SU-DHL-6 (cell line): ENCODE measurements around the gene TSHR.

Source experiments
- H2AFZ ChIP-seq: fragments of 200-600 bp; sonication (generic); 2 replicates; pipeline ENCODE4 v1.6.1; 2014; ENCODE audit warnings: low read depth, mild to moderate bottlenecking, moderate library complexity, mixed read lengths, antibody characterized with exemption, low read length; ENCODE audit not compliant: severe bottlenecking
- H3F3A ChIP-seq: fragments of 200-600 bp; shearing (Covaris generic); 2 replicates; pipeline ENCODE4 v1.6.0; 2016; ENCODE audit warnings: antibody characterized with exemption, mild to moderate bottlenecking; ENCODE audit not compliant: insufficient read depth
- H3K27ac ChIP-seq: fragments of 200-600 bp; sonication (generic); 2 replicates; pipeline ENCODE4 v1.5.1; 2016; ENCODE audit warnings: low read depth, mild to moderate bottlenecking, low read length, moderate library complexity, mixed read lengths
- H3K27me3 ChIP-seq: fragments of 200-600 bp; sonication (generic), shearing (Covaris generic); 2 replicates; pipeline ENCODE4 v1.6.0; 2014; ENCODE audit warnings: mild to moderate bottlenecking, low read length
- H3K36me3 ChIP-seq: fragments of 200-600 bp; sonication (generic); 2 replicates; pipeline ENCODE4 v1.6.1; 2014; ENCODE audit warnings: mild to moderate bottlenecking, low read length, mixed read lengths
- H3K4me2 ChIP-seq: fragments of 300-600, 200-600 bp; shearing (Covaris generic), sonication (generic); 2 replicates; pipeline ENCODE4 v1.6.0; 2014; ENCODE audit warnings: low read length, low read depth, mild to moderate bottlenecking; ENCODE audit not compliant: poor library complexity, severe bottlenecking
- H3K4me3 ChIP-seq: fragments of 200-600 bp; sonication (generic); 2 replicates; pipeline ENCODE4 v1.5.1; 2014; ENCODE audit warnings: antibody characterized with exemption, low read length, mild to moderate bottlenecking, mixed read lengths; ENCODE audit not compliant: insufficient read depth, poor library complexity, severe bottlenecking
- H3K79me2 ChIP-seq: fragments of 200-600 bp; sonication (generic); 2 replicates; pipeline ENCODE4 v1.6.1; 2014; ENCODE audit warnings: mild to moderate bottlenecking, low read length, moderate library complexity; ENCODE audit not compliant: insufficient read depth
- H3K9ac ChIP-seq: fragments of 200-600 bp; sonication (generic); 2 replicates; pipeline ENCODE4 v1.7.0; 2014; ENCODE audit warnings: mild to moderate bottlenecking, low read length
- H3K9me2 ChIP-seq: fragments of 200-600 bp; sonication (generic); replicated peaks from 2 replicates; pipeline ENCODE4 v1.6.1; 2014; ENCODE audit warnings: low read length; ENCODE audit not compliant: insufficient read depth
- H3K9me3 ChIP-seq: fragments of 200-600 bp; sonication (generic); 2 replicates; pipeline ENCODE4 v1.6.1; 2014; ENCODE audit warnings: low read length, mixed read lengths; ENCODE audit not compliant: insufficient read depth
- H4K20me1 ChIP-seq: fragments of 200-600 bp; sonication (generic); 2 replicates; pipeline ENCODE4 v1.6.1; 2014; ENCODE audit warnings: low read depth, mild to moderate bottlenecking, antibody characterized with exemption, low read length, moderate library complexity, mixed read lengths
- CTCF ChIP-seq: fragments of 200-600 bp; sonication (generic); IDR thresholded peaks from one replicate; pipeline ENCODE4 v1.5.1; 2017; ENCODE audit warnings: antibody characterized with exemption, mild to moderate bottlenecking, low read length, moderate library complexity; ENCODE audit not compliant: insufficient read depth, poor library complexity, severe bottlenecking
- EZH2phosphoT487 ChIP-seq: fragments of 200-600 bp; sonication (generic), shearing (Covaris generic); conservative IDR thresholded peaks from 2 replicates; pipeline ENCODE4 v1.6.1; 2018; ENCODE audit warnings: mild to moderate bottlenecking, antibody characterized with exemption, low read length, moderate library complexity, mixed read lengths

Gene TSHR

GRCh38 chr14:81062380-81062779 lies 107.0 kb downstream of the TSHR start:
- no peaks in the 10 kb centered on the region for H3F3A ChIP-seq
- H3K4me2 ChIP-seq = no peak overlapping the region

GRCh38 chr14:81062816-81063215 lies 107.4 kb downstream of the TSHR start:
- Histone ChIP-seq H3K4me2 (no peak overlapping the region), H3K27ac (no peak overlapping the region), H3K9me2 (no peaks in the 10 kb centered on the region), H4K20me1 (no peaks in the 10 kb centered on the region), H2AFZ (no peak overlapping the region), H3K9me3 (no peaks in the 10 kb centered on the region), H3F3A (no peaks in the 10 kb centered on the region), H3K9ac (no peak overlapping the region), H3K27me3 (no peaks in the 10 kb centered on the region), H3K79me2 (no peaks in the 10 kb centered on the region), H3K4me3 (no peak overlapping the region), H3K36me3 (no peaks in the 10 kb centered on the region)
- TF ChIP-seq CTCF = peak; percentile 26
- TF ChIP-seq EZH2phosphoT487 = no peak

More at GRCh38 chr14:81062380-81062779, 107.0 kb downstream of the TSHR start:
- H3K9me3 ChIP-seq = no peaks in the 10 kb centered on the region
- H3K9ac ChIP-seq = no peak overlapping the region
- H4K20me1 ChIP-seq = no peaks in the 10 kb centered on the region
- H3K9me2 ChIP-seq = no peaks in the 10 kb centered on the region
- no peak overlapping the region for H3K27ac ChIP-seq
- H3K4me3 ChIP-seq = no peak overlapping the region
- TF ChIP-seq CTCF (no peak), EZH2phosphoT487 (no peak)
- H2AFZ ChIP-seq = no peak overlapping the region
- H3K79me2 ChIP-seq = no peaks in the 10 kb centered on the region
- no peaks in the 10 kb centered on the region for H3K27me3 ChIP-seq
- no peaks in the 10 kb centered on the region for H3K36me3 ChIP-seq

- no peaks in the 10 kb centered on the region for H3F3A ChIP-seq
- no peaks in the 10 kb centered on the region for H4K20me1 ChIP-seq
- no peaks in the 10 kb centered on the region for H3K9me2 ChIP-seq
- H3K4me2 ChIP-seq = no peak overlapping the region
- 0 out of 2 replicates have a peak, but pooled peaks cover 5% of the 10 kb centered on the region for H3K9me3 ChIP-seq
- TF ChIP-seq CTCF = no peak
- no peak for TF ChIP-seq EZH2phosphoT487
- no peak overlapping the region for H3K4me3 ChIP-seq
- no peak overlapping the region for H2AFZ ChIP-seq
- H3K9ac ChIP-seq = no peak overlapping the region
- no peaks in the 10 kb centered on the region for H3K79me2 ChIP-seq
- H3K27me3 ChIP-seq = no peaks in the 10 kb centered on the region
- no peaks in the 10 kb centered on the region for H3K36me3 ChIP-seq
- H3K27ac ChIP-seq = no peak overlapping the region
Observed at GRCh38 chr14:81066672-81067071, 111.3 kb downstream of the TSHR start.

- H2AFZ ChIP-seq = no peak overlapping the region
- H3K36me3 ChIP-seq = no peaks in the 10 kb centered on the region
- H3K4me2 ChIP-seq = no peak overlapping the region
- no peak overlapping the region for H3K9ac ChIP-seq
- no peaks in the 10 kb centered on the region for H3K79me2 ChIP-seq
- no peaks in the 10 kb centered on the region for H3K9me2 ChIP-seq
- H4K20me1 ChIP-seq = no peaks in the 10 kb centered on the region
- TF ChIP-seq CTCF = no peak
- no peak for TF ChIP-seq EZH2phosphoT487
- no peak overlapping the region for H3K27ac ChIP-seq
- no peaks in the 10 kb centered on the region for H3K27me3 ChIP-seq
- no peaks in the 10 kb centered on the region for H3F3A ChIP-seq
- H3K9me3 ChIP-seq = 0 out of 2 replicates have a peak, but pooled peaks cover 5% of the 10 kb centered on the region
- no peak overlapping the region for H3K4me3 ChIP-seq
Observed at GRCh38 chr14:81067156-81067555, 111.7 kb downstream of the TSHR start.
